HG03025 (cell line): Measurements from ENCODE around the gene GPC1.

Source experiments
- ATAC-seq: cut with Tn5 transposase; IDR thresholded peaks from one replicate; pipeline ENCODE4 v1.9.1; 2021; ENCODE audit warnings: mild to moderate bottlenecking, moderate library complexity; ENCODE audit not compliant: unreplicated experiment, low FRiP score

GPC1 gene

DNA sequence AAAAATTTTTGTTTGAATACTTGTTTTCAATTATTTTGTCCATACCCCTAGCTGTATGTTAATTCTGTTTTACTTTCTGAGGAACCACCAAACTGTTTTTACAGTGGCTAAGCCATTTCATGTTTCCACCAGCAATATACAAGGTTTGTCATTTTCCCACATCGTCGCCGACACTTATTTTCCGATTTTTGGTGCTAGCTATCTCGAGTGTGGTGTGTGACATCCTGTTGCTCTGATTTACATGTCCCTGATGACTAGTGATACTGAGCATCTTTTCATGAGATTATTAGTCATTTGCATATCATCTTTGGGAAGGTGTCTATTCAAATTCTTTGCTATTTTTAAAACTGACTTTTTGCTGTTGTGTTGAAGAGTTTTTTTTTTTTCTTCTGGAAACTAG is 7.2 kb upstream of the GPC1 start:
- no peak for ATAC-seq

GRCh38 chr2:240429341-240429871 is 6.1 kb upstream of the GPC1 start:
- no peak for ATAC-seq

- no peak for ATAC-seq
These were observed 5.5 kb upstream of the GPC1 start for GRCh38 chr2:240429872-240430491.

DNA sequence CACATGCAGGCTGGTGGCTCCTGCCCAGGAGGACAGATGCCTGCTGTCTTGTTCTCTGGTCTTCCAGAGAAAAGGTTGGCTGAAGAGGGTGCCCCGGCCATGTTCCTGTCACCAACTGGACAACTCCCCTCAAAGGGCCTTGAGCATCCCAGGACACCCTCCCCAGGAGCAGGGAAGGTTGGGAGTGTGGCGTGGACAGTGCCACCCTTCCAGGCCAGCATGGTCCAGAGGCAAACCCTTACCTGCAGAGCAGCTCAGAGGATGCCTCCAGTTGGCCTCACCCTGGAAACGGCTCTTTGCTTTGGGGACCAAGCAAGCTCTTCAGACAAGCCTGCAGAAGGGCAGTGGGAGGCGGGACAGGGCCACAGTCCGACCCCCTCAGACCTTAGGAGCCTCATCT is 4.9 kb upstream of the GPC1 start:
- ATAC-seq = no peak

GRCh38 chr2:240431271-240431660 is 4.2 kb upstream of the GPC1 start:
- no peak for ATAC-seq

- no peak for ATAC-seq
These were observed 3.6 kb upstream of the GPC1 start for GRCh38 chr2:240431661-240432424.

DNA sequence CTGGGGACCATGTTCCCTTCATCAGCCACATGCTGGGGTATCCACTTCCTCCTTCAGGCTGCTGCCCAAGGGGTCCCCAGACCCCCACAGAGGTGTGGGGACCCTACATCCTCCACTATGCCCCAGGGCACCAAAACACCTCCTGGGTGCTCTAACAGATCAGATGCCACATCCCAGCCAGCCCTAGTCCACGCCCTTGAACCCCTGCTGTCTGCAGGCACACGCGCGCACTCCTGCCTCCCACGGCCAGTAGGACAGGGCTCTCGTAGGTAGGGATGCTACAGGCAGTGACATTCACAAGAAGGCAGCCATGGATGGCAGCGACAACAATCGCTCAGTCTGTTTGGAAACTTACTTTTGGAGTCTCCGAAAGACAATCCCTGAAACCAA is 3.0 kb upstream of the GPC1 start:
- ATAC-seq = no peak

- no peak for ATAC-seq
These were observed 2.4 kb upstream of the GPC1 start for GRCh38 chr2:240432820-240433801.

GRCh38 chr2:240433973-240434727 is 1.3 kb upstream of the GPC1 start:
- no peak for ATAC-seq

GRCh38 chr2:240434728-240435456 is 571 bp upstream of the GPC1 start:
- ATAC-seq = no peak

- ATAC-seq = no peak
These were observed 652 bp downstream of the GPC1 start for GRCh38 chr2:240435948-240436682.

GRCh38 chr2:240436683-240437550 is 1.5 kb downstream of the GPC1 start:
- no peak for ATAC-seq

- no peak for ATAC-seq
These were observed 2.0 kb downstream of the GPC1 start for GRCh38 chr2:240437551-240437860.

GRCh38 chr2:240437861-240438809 is 2.7 kb downstream of the GPC1 start:
- ATAC-seq = no peak

- no peak for ATAC-seq
These were observed 3.6 kb downstream of the GPC1 start for GRCh38 chr2:240438810-240439697.

DNA sequence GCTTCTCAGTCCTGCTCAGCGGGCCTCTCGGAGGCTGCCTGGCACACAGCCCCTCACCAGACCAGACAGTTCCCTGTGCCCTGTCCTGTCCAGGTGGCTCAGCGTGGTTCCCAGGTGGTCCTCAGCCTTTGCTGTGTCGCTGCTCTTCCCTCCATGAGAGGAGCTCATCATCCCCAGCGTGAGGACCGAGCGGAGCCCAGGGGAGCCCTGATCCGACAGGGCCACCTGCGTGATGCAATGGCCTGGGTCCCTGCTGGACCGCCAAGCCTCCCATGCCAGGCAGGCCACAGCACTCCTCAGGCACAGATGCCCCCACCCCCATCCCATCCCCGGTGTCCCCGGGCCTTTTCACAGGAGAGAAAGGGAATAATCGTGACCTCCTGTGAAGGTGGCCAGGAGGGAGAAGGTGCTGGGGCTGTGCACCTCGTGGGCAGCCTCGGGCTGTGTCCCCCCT is 4.3 kb downstream of the GPC1 start:
- no peak for ATAC-seq
